Esophagus muscularis mucosa (tissue), 3 donors: ENCODE measurements around the gene PNMA1.

ENCODE experiments used
- POLR2A ChIP-seq: fragments of 450-650 bp; IDR thresholded peaks from one replicate; pipeline ENCODE4 v1.6.1; 2017; ENCODE audit warnings: antibody characterized with exemption, moderate library complexity, mild to moderate bottlenecking, low read depth
- TF ChIP-seq, protein P1 (sequence below), 3 experiments: fragments of 200-600 bp in 2 of 3; fragments of 450-650 bp in 1 of 3; sonication (generic) in 2 of 3; IDR thresholded peaks; one replicate each; pipeline ENCODE4 v1.5.1; 2017 to 2019; ENCODE audit warnings: antibody characterized with exemption in 3 of 3, mild to moderate bottlenecking in 2 of 3, moderate library complexity in 1 of 3

DNA sequence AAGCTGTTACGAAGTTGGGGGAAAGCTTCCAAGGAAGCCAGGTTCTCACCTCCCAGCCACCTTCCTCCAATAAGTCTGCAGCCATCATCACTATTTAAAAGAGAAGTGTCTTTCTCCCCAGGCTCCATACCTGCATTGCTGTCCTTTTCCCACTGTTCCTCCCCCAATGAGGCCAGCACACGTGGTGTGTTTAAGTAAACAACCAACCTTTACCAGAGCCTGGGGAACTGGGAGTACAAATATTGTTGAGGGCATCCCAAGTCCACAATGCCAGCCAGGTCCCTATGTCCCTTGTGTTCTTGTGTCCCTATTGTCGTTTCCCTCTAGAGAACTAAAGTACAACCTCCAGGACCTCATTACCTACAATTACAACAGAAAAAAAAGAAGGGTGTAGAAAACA, 49.2 kb upstream of the PNMA1 start:
- TF ChIP-seq, protein P1, sequence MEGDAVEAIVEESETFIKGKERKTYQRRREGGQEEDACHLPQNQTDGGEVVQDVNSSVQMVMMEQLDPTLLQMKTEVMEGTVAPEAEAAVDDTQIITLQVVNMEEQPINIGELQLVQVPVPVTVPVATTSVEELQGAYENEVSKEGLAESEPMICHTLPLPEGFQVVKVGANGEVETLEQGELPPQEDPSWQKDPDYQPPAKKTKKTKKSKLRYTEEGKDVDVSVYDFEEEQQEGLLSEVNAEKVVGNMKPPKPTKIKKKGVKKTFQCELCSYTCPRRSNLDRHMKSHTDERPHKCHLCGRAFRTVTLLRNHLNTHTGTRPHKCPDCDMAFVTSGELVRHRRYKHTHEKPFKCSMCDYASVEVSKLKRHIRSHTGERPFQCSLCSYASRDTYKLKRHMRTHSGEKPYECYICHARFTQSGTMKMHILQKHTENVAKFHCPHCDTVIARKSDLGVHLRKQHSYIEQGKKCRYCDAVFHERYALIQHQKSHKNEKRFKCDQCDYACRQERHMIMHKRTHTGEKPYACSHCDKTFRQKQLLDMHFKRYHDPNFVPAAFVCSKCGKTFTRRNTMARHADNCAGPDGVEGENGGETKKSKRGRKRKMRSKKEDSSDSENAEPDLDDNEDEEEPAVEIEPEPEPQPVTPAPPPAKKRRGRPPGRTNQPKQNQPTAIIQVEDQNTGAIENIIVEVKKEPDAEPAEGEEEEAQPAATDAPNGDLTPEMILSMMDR (IDR thresholded peaks at IDR 0.05) = no peak
- TF ChIP-seq POLR2A = no peak
